Measurements from ENCODE around the gene NXPH3.

The NXPH3 gene

GRCh38 chr17:49578952-49579500, 3.4 kb downstream of the NXPH3 start:
- in situ Hi-C loops (cut with MboI; ENCODE audit: low sequenced_read_pairs, unreplicated experiment): loop anchor here (10.0 kb wide), 1 partner anchor 266 kb away; the partner anchor contains the start of gene TAC4
- no peak for DNase-seq (ENCODE audit: low spot score)
- TF ChIP-seq, protein P1, sequence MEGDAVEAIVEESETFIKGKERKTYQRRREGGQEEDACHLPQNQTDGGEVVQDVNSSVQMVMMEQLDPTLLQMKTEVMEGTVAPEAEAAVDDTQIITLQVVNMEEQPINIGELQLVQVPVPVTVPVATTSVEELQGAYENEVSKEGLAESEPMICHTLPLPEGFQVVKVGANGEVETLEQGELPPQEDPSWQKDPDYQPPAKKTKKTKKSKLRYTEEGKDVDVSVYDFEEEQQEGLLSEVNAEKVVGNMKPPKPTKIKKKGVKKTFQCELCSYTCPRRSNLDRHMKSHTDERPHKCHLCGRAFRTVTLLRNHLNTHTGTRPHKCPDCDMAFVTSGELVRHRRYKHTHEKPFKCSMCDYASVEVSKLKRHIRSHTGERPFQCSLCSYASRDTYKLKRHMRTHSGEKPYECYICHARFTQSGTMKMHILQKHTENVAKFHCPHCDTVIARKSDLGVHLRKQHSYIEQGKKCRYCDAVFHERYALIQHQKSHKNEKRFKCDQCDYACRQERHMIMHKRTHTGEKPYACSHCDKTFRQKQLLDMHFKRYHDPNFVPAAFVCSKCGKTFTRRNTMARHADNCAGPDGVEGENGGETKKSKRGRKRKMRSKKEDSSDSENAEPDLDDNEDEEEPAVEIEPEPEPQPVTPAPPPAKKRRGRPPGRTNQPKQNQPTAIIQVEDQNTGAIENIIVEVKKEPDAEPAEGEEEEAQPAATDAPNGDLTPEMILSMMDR (IDR thresholded peaks at IDR 0.05; ENCODE audit: borderline replicate concordance, control extremely low read depth, extremely low read depth, insufficient read depth, missing control alignments): no peak

DNA sequence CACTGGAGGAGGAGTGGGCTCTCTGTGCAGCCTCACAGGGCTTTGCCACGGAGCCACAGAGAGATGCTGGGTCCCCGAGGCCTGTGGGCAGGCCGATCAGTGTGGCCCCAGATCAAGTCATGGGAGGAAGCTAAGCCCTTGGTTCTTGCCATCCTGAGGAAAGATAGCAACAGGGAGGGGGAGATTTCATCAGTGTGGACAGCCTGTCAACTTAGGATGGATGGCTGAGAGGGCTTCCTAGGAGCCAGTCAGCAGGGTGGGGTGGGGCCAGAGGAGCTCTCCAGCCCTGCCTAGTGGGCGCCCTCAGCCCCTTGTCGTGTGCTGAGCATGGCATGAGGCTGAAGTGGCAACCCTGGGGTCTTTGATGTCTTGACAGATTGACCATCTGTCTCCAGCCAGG, 3.9 kb downstream of the NXPH3 start:
- in situ Hi-C loops (cut with MboI; ENCODE audit: low sequenced_read_pairs, unreplicated experiment): loop anchor here (10.0 kb wide), 1 partner anchor 265 kb away; the partner anchor contains the start of gene TAC4
- TF ChIP-seq, protein P1 (IDR thresholded peaks at IDR 0.05; ENCODE audit: borderline replicate concordance, control extremely low read depth, extremely low read depth, insufficient read depth, missing control alignments): no peak
- DNase-seq (ENCODE audit: low spot score): no peak

DNA sequence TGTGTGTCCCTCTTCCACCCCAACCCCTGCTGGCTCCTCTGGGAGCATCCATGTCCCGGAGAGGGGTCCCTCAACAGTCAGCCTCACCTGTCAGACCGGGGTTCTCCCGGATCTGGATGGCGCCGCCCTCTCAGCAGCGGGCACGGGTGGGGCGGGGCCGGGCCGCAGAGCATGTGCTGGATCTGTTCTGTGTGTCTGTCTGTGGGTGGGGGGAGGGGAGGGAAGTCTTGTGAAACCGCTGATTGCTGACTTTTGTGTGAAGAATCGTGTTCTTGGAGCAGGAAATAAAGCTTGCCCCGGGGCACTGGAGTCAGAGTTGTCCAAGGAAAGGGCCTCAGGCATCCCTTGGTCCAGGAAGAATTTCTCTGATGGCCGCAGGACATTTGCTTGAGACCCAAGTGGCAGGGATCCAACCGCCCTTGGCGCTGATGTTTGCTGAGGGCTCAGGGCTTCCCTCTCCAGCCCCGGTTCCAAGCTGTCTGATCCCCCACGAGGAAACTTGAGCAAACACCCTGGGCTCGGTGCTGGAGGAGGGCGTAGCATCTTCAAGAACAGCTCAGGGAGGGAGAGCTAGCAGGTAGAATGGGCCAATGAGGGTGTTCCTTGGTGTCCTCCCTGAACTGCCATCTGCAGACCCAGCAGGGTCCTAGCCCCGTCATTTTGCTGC, 4.5 kb downstream of the NXPH3 start:
- no peak for DNase-seq (ENCODE audit: low spot score)
- TF ChIP-seq, protein P1 (IDR thresholded peaks at IDR 0.05; ENCODE audit: borderline replicate concordance, control extremely low read depth, extremely low read depth, insufficient read depth, missing control alignments): no peak
- in situ Hi-C loops (cut with MboI; ENCODE audit: low sequenced_read_pairs, unreplicated experiment): no loop called here

DNA sequence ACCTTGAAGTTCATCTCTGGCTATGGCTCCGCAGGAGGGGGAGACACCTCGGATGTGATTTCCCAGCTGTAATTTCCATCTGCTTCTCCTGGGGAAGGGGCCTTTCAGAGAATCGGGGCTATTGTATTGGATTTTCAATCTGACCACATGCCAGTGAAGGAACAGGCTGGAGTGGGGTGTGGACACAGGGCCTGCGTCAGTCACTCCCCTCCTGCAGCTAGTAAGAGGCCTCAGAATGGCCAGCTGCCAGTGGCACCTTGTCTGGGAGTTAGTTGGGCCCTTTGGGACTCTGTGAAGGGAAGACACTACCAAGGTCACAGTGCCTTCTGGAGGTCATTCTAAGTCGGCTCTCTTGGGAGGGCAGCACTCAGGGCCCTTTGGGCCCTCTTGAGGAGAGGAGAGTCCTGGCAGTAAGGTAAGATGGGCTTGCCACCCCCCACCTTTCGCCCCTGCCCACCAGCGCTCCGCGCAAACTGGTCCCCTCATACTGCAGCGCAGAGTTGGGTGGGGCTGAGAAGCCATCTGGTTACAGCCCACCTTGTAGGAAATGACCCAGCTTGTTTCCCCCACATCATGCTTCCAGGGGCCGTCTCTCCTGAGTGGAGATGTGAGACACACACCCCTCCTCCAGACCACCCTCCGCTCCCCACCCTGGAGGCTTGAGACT, 5.4 kb downstream of the NXPH3 start:
- in situ Hi-C loops (cut with MboI; ENCODE audit: low sequenced_read_pairs, unreplicated experiment): no loop called here
- no peak for DNase-seq (ENCODE audit: low spot score)
- TF ChIP-seq, protein P1 (IDR thresholded peaks at IDR 0.05; ENCODE audit: borderline replicate concordance, control extremely low read depth, extremely low read depth, insufficient read depth, missing control alignments): no peak

- TF ChIP-seq, protein P1 (IDR thresholded peaks at IDR 0.05; ENCODE audit: borderline replicate concordance, control extremely low read depth, extremely low read depth, insufficient read depth, missing control alignments): no peak
- DNase-seq (ENCODE audit: low spot score): no peak
- in situ Hi-C loops (cut with MboI; ENCODE audit: low sequenced_read_pairs, unreplicated experiment): no loop called here
Observed at GRCh38 chr17:49581648-49581998, 6.0 kb downstream of the NXPH3 start.

DNA sequence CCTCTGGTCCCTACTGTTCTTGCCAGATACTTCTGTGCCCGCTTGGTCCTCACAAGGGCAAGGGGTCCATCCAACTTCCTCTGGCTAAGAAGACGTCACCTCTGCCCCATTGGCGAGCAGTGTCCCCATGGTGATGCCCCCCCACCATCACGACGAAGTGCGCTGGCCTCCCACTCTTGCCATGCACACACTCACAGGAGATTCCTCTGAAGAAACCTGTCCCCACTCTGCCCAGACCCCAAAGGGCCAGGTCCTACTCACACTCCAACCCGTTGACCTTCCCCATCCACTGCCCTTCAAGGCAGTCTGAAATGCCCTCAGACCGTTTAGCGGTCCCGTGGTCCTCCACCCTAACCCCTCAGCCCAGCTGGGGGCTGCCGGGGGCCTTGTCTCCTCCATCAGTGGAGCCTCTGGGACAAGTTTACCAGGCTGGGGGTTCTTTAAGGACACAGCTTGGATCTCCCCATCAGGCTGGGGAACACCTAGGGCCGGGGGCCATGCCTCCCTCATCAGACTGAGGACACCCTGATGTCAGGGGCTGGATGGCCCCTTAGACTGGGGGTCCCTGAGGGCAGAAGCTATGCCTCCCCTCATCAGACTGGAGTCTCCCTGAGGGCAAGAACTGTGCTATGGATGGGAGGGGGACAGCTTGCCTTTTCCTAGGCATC, 6.5 kb downstream of the NXPH3 start:
- TF ChIP-seq, protein P1 (IDR thresholded peaks at IDR 0.05; ENCODE audit: borderline replicate concordance, control extremely low read depth, extremely low read depth, insufficient read depth, missing control alignments): no peak
- no peak for DNase-seq (ENCODE audit: low spot score)
- in situ Hi-C loops (cut with MboI; ENCODE audit: low sequenced_read_pairs, unreplicated experiment): no loop called here
